ENCODE data around the gene BTD.

DNA sequence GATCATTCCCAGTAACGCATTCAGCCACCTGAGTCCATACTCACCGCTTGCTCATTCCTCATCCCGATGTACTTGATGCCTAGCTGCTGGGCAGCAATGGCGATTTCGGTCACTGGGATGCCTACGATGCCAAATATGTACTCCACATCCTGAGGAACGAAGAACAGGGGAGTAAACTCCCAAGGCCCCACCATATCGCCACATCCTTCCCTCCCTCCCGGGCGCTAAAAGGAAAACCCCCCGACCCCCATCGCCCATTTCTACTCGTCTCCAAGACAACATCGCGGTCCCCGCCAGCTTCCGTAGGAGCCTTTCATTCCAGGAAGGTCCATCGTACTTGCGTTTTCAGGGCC, 523 bp upstream of the BTD start:
- TF ChIP-seq NFIC (IDR thresholded peaks at IDR 0.05), result no peak
- no peak for TF ChIP-seq EP300 (IDR thresholded peaks at IDR 0.05; ENCODE audit: borderline replicate concordance)
- no peak for TF ChIP-seq TAF1 (IDR thresholded peaks at IDR 0.05; ENCODE audit: low read depth)
- no peak for TF ChIP-seq EGR1 (IDR thresholded peaks at IDR 0.05)
- TF ChIP-seq RAD21 (IDR thresholded peaks at IDR 0.05; ENCODE audit: low read depth), result no peak
- TF ChIP-seq TCF12 (IDR thresholded peaks at IDR 0.05; ENCODE audit: low read depth), result no peak
- TF ChIP-seq YY1 (IDR thresholded peaks at IDR 0.05; ENCODE audit: low read depth), result no peak
- TF ChIP-seq CEBPB (IDR thresholded peaks at IDR 0.05), result no peak
- TF ChIP-seq, protein P1, sequence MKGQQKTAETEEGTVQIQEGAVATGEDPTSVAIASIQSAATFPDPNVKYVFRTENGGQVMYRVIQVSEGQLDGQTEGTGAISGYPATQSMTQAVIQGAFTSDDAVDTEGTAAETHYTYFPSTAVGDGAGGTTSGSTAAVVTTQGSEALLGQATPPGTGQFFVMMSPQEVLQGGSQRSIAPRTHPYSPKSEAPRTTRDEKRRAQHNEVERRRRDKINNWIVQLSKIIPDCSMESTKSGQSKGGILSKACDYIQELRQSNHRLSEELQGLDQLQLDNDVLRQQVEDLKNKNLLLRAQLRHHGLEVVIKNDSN (IDR thresholded peaks at IDR 0.05), result no peak
- no peak for TF ChIP-seq FOXM1 (IDR thresholded peaks at IDR 0.05; ENCODE audit: borderline replicate concordance, low read depth)
- TF ChIP-seq, protein P2, sequence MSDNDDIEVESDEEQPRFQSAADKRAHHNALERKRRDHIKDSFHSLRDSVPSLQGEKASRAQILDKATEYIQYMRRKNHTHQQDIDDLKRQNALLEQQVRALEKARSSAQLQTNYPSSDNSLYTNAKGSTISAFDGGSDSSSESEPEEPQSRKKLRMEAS (IDR thresholded peaks at IDR 0.05), result no peak
- TF ChIP-seq, protein P3, sequence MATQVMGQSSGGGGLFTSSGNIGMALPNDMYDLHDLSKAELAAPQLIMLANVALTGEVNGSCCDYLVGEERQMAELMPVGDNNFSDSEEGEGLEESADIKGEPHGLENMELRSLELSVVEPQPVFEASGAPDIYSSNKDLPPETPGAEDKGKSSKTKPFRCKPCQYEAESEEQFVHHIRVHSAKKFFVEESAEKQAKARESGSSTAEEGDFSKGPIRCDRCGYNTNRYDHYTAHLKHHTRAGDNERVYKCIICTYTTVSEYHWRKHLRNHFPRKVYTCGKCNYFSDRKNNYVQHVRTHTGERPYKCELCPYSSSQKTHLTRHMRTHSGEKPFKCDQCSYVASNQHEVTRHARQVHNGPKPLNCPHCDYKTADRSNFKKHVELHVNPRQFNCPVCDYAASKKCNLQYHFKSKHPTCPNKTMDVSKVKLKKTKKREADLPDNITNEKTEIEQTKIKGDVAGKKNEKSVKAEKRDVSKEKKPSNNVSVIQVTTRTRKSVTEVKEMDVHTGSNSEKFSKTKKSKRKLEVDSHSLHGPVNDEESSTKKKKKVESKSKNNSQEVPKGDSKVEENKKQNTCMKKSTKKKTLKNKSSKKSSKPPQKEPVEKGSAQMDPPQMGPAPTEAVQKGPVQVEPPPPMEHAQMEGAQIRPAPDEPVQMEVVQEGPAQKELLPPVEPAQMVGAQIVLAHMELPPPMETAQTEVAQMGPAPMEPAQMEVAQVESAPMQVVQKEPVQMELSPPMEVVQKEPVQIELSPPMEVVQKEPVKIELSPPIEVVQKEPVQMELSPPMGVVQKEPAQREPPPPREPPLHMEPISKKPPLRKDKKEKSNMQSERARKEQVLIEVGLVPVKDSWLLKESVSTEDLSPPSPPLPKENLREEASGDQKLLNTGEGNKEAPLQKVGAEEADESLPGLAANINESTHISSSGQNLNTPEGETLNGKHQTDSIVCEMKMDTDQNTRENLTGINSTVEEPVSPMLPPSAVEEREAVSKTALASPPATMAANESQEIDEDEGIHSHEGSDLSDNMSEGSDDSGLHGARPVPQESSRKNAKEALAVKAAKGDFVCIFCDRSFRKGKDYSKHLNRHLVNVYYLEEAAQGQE (IDR thresholded peaks at IDR 0.05; ENCODE audit: low read depth), result no peak

All from Ishikawa (cell line).